AG20443 (cell line): ENCODE data around the gene DLG2.

Source experiments
- DNase-seq: peaks from one replicate; pipeline ENCODE4 v3.0.0; 2012; ENCODE audit warnings: low spot score, mixed read lengths

Gene DLG2

DNA sequence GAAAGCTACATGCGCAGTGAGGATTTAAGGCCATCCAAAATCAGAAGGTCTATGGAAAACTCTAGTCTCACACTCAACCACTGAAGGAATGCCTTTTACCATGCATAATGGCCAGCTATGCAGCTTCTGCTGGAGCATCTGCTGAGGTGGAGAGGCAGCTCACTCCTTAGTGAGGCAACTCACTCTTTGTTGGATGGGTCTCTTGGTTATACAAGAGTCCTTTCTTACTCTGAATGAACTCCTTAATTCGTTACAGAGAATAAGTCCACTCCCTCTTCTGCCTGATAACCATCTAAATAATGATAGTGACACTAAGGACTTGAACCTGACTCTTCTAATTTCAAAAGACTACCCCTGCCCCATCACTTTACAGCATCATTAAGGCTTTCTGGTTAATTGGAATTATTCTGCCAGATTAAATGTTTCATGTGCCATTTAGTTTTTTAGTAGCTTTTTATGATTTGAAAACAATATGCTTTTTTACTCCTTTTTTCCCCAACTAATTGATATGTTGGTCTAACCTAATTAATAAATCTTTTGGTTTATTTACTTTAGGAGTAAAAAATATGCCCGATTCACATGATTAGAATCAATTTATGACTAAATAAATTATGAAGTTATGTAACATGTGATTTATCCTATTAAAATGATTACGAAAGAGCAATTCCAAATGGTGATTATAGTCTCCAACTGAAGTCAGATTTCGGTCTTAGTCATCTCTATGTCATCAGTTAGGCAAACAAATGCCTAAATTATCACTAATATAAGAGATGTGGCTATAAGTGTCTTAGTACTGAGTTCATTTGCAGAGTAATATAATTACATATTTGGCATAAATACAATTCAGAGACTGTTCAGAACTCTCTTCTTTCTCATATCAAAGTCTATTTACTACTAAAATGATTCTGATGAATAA lies 2054.3 kb downstream of the DLG2 start:
- DNase-seq: peak; percentile 33

DNA sequence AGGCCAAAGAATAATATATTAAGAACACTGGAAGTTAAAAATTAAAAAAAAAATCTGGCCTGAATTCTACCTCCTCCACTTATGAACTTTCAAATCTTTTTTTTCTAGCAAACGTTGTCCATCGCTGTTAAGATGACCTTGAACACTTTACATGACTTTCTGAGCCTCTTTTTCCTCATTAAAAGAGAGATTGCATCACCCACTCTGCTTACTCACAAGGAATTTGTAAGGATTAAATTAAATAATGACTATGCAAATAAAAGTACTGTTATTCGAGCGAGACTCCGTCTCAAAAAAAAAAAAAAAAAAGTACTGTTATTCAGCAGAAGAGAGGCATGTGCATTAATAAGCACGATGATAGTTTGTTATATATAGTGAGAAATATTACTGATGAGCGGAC lies 2055.8 kb downstream of the DLG2 start:
- DNase-seq: peak; percentile 26

DNA sequence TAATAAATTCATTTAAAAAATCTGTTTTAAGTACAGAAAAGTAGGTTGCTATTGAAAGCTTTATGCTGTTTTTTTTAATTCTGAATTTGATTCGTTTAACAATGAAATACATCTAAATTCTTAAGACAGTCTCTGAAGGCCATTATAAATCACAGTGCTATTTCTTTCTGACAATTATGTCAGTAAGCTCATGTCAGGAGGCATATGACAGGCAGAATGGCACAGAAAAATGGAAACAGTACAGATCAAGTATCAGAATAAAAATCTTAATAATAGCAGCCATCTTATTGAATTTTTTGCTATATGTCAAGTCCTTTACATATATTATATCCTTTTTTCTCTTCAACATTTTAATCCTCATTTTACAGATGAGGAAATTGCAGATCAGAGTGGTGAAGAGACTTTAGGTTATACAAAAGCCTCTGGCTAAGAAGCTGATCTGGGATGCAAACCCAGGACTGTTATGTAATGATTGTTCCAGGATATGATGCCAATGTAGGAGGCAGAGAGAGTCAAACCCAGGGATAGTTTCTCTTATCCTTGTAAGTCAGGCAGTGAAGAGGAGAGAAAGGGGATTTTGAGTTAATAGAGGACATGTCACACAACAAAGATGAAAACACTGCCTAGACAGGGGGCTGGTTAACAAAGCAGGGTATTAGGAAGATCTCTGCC lies 2057.9 kb downstream of the DLG2 start:
- DNase-seq: no peak

DNA sequence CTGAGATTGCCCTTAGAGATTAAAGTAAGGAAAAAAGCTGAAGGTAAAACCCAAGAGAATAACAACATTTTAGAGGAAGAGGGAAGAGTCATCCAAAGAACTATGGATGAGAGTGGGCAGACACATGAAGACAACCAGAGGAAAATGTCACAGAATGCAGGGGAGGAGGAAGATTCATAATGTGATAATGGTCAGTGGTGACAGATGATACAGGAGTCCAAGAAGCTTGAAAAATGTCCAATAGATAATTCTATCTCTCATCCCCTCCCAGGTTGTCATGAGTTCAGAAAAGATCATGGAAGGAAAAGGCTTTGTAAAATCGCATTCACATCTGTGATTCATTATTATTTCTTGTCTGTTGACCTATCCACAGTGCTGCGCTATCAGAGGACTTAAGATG lies 2058.6 kb downstream of the DLG2 start:
- DNase-seq: no peak

DNA sequence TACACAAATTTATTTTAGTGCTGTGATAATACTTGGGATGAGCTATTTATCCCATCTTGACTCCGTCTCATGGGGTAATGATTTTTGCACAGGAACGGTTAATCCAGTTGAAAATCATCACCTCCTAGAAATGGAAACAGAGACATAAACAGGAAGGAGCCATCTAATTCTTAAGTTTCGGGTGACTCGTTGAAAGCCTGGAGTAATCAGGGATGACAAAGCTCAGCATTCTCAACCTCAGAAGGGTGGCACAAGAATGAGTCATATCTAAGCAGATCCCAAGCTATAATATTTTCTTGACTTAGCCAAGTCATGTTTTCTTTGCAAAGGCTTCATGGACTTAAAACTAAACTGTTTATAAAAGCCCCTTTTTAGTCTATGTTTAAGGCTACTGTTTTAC lies 2060.2 kb downstream of the DLG2 start:
- peak; percentile 75 for DNase-seq

DNA sequence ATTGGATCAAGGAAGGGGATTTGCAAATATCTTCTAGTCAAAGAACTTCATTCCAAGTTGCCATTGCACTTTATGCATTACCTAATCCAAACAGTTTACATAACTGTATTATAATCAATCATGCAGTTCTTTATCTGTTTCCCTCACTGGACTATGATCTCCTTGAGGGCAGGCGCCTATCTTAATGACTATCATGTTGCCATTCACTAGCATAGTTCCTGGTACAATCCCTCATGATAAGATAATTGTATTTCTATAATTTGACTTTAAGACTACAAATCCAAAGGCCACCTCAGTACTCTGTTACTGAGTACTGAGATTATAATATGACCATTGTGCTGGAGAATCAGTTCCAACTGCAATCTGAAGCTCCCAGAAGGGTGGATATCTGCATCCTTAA lies 2062.3 kb downstream of the DLG2 start:
- DNase-seq: no peak

DNA sequence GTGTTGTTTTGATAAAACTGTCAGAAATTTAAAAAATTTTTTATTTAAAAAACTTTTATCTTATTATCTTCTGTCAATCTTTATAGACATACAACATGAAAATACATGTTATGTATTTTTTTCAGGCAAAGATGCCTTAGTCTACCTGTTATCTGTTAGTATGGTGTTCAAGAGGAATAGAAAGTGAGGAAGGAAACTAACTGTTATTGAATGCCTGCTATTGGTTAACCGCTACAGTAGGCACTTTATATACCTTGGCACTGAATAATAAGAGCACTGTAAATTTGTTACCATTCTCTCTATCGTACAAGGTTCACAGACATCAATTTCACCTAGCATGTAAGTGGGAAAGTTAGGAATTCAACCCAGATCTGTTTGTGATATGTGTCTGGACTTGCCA lies 2068.9 kb downstream of the DLG2 start:
- no peak for DNase-seq

DNA sequence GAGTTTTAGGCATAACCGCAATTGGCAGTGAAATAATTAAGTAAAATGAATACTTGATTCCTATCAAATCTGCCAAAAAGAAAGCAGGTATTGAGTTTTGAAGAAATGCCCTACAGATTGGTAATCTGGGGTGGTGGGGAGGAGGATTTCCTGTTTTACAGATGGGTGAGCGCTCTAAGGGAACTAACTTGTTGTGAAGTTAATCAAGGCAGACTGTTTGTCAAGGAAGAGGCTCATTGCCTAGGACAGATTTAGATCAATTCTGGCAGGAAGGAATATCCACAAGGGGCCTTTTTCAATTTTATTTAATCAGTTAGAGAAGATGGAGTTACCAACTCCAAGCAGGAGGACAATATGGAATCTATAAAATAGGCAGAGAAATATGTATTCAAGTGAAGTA lies 2069.5 kb downstream of the DLG2 start:
- no peak for DNase-seq

DNA sequence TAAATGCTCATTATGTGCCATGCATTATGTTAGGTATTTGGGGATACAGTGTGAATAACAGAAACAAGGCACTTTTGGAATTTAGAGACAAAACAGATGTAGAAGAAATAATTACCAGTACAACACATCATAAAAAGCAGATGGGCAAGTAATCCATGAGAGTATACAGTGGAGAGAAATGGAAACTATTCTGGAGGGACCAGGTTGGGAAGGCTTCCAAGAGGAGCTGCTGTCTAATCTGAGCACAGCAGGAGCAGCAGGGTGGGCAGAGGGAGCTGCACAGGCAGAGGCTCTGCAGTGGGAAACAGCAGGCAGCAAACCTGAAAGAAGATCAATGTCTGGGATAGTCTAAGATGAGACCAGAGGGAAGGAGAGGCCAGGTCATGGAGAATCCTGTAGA lies 2072.3 kb downstream of the DLG2 start:
- DNase-seq: no peak

DNA sequence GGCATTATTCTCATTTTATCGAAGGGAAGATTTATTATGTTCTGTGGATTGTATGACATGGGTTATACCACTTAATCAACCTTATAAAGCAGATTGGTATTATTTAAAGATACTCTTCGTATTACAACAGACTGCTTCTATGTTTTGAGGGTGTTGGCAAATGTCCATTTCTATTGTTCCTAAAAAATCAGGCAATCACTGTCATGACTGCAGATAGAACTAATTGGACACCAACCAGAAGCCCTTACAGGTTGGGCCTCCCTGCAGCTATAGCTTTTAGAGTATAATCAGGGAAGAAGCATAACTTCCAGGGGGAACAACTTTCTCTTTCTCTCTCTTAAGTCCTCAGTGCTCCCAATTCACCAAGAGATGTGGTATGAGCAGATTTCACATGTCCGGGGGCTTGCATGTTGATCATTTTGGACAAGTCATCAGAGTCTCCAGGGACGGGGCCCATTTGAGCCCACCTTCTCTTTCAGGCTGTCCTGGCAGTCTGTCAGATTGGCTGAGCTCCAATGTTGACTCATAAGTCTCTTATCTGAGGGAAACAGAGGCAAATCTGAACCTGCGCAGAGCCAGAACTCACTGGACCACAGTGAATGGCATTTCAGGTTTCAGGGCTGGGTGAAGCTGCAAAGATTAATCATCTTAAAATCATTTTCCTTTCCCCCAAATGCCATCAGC lies 2077.0 kb downstream of the DLG2 start:
- no peak for DNase-seq

DNA sequence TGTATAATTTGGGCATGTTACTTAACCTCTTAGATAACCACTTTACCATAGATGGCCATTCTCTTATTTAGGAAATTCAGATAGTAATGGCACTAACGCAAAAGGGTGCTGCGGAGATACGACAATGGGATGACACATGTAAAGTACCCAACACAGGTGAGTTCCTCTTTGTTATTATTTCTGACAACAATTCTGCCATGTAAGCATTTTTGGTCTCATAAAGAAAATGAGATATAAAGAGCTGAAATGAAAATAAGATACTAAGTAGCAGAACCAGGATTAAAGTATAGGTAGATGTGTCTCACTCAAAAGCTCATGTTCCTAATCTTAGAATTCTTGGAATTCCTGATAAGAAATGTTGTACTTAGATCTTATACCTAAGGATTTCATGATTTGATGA lies 2080.8 kb downstream of the DLG2 start:
- no peak for DNase-seq

DNA sequence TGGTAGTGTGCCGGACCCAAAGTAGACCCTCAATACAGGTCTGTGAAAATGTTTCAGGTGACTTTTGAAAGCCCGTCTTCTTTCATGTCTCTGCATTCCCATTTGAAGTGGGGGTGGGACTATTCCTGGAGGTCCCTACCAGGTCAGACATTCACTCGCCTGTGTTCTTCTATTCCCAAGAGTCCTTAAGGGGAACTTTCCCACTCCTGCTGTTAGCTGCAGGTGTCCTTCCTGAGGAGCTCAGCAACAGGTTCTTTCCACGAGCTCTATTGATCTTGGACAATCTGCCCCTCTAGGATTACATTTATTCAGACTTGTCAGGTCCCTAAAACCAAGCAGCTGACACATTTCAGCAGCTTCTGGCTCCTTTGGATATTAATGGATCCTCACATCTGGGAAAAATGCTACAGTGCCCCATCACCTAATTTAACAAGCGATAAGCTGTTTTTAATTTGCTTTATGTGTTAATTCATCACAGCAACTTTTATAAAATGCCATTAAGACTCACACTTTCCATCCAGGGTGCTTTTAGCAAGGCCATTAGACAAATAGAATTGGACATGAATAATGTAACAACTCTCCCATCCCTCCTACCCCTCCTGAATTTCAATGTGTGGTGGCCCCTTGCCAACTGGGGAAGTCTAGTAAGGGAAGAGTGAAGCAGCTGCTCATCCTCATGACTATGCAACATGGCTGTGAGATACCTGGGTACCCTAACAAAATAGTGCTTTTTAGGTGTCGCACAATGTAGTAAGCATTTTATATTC lies 2081.5 kb downstream of the DLG2 start:
- DNase-seq: no peak

DNA sequence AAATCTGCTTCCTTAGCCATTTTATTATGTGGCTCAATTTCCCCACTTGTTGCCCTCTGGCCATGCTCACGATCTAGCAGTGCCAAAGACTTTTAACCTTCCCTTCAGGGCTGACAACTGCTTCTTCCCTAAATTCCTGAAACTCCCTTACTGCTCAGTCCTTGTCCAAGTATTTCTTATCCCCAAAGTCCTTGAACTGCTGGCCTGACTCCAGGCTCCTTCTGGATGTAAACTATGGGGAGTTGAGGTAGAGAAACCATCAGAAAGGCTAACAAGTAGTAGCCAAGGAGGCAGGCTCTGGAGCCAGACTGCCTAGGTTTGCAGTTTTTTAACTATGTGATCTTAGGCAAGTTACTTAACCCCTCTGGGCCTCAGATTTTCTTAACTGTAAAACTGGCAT lies 2082.3 kb downstream of the DLG2 start:
- no peak for DNase-seq

DNA sequence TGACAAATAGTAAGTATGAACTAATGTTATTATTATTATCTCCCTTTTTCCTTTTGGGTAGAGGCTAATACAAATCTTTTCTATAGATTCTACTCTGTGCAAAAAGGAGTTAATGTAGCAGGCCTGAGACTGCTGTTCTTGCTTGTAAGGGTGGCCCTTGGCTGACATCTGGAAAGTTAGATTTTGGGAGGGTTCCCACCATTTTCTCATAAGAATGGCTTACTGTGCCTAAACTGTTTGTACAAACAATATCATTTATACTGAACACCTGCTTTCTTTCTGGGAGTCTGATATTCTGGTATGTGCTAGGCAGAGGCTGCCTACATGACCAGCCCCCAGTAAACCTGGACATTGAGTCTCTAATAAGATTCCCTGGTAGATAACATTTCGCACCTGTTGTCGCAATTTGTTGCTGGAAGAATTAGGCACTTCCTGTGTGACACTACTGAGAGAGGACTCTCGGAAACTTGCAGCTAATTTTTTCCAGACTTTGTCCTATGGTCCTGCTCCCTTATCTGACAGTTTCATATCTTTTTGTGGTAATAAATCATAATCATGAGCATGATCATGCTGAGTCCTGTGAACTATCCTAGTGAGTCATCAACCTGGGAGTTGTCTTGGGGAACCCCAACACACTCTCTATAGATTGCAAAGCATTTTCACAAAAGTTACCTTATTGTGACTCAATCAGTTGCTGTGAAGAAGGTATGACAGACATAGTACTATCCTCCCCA lies 2083.3 kb downstream of the DLG2 start:
- DNase-seq: no peak

DNA sequence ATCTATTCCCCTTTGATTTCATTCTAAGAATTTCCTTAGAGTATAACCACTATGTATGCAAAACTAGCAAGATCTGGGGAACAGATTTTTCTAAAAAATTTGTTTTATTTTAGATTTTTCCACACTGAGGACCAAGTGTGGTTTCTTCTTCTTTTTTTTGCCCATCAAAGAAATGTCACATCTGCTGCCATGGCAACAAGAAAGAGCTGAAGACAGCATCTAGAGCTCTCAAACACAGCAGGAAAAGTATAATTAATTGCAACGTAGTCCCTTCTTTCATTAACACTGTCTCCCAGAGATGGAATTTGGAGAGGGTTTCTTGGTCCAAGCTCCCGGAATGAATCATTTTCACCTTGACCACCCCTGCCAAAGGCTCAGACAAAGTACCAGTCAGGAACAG lies 2084.3 kb downstream of the DLG2 start:
- no peak for DNase-seq

DNA sequence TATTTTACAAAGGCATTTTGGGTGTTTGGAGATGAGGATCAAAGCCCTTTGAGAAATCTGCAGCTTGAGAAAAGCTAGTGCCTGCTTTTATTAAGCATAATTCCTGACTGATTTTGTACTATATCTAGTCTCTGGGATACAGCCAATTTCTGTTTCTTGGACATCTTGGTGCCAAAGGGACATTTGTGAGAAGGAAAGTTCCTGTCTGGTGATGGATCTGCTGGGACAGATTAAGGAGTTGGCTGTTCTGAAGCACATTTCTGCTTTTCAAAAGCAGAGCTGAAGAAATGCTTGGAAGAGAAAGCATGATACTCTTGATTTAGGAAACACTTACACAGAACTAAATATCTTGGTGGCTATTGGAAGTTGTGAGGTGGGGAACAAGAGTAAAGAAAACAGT lies 2086.4 kb downstream of the DLG2 start:
- DNase-seq: no peak

DNA sequence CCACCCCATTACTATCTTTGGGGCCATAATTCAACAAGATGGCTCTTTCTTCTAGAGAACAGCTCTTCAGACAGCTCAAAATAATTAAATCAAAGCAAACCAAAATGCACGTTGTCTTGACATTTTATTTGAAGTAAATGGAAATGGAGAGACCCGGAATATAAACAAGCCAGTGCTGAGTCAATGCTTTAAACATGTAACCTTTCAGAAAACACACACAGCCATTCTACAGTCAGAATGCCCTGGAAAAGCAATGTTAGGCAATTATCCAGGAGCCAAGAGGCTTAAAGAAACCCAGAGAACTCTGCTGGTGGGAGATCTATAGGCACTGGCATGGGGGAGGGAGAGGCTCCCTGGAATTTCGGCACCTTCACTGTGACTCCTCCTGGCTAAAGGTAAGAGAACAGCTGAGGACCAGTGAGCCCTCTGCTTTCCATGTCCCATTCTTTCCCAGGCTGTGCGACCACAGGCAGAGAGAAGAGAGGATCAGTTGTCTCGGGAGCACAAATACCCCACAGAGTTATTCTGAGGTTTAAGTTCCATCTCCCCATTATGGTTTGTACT lies 2086.9 kb downstream of the DLG2 start:
- DNase-seq: no peak

DNA sequence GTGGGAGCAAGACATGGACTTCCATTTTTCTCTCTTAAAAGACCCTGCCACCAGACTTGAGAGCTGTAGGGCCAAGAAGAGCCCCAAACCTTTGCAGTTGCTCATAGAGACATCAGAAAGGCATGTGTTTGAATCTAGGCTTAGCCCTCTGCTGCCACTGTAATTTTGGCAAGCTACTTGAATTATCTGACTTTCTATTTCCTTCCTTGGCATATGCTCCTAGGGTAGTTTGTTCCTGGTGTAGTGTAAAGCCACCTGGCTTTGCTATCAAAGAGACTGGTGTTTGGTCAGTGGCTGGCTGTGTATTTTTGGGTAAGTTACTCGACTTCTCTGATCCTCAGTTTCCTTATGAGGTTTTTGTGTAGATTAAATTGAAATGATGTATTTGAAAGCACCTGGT lies 2088.9 kb downstream of the DLG2 start:
- DNase-seq: no peak

DNA sequence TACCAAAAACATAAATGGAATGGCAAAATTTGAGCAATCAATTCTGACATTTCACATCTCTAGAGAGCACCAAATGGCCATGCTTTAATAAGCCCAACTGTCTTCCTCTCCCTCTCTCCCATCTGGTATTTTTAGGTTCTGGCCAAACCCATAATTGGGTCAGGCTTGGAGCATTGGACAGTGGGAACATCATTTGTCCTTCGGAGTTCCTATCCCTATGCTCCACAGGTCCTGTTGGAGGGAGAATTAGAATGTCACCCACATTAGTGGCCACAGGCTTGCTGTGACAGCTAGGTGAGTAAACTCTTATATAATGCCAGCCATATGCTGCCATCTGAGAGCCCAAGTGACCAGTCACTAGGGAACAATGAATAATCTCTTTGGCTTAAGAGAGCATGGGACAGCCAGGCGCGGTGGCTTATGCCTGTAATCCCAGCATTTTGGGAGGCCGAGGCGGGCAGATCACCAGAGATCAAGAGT lies 2090.0 kb downstream of the DLG2 start:
- DNase-seq: no peak

DNA sequence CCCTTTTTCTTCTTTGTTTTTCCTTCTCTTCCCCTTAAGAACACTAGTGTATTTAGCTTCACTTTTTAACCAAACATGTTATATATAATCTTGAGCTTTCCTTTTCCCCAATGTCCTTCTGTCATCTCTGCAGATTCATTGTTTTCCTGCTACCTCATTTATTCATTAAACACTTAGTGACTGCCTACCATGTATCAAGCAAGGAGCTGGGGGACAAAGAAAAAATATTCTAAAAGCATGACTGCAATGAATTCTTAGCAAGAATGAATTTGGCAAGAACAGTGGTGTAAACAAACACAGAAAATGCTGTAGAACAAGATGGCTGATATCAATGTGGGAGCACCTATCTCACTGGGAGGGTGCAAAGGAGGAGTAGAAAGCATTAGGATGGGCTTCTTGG lies 2094.0 kb downstream of the DLG2 start:
- no peak for DNase-seq

DNA sequence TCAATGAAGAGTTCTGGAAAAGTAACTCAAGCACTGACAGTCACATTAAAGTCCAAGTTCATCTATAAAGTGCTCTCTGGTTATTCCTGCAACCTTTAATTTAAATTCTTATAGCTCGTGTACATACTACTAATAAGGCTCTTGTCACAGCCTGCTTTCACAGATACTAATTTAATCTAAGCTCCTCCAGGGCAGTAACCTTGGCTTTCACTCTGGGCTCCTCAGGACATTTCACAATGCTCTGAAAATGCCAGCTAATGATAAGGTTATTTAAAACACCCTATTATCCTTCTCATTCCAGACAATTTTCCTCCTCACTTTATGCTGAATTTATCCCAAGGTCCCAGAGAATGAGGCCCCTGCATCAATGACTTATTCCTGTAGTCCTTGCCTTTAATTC lies 2098.3 kb downstream of the DLG2 start:
- DNase-seq: no peak
